Keratinocyte (primary cell): ENCODE data around the gene PTGDS. TPM values are rescaled to one million over a fixed set of nuclear protein-coding genes. Genes with fewer than 3 reads are reported as not detected.
A peak's percentile ranks its signal among the peaks of the same experiment; 100 is the strongest.

Experiments used
- DNase-seq: peaks from one replicate; pipeline ENCODE4 v3.0.0-alpha.2; 2011; ENCODE audit warnings: low read depth, missing footprints, low spot score
- FAIRE-seq: peaks from 2 replicates; lab custom pipeline; 2011; peaks lifted over from hg19 to GRCh38; lab: Jason Lieb, UNC
- H2AFZ ChIP-seq: 2 replicates; pipeline ENCODE4 v1.6.0; 2012; ENCODE audit warnings: low read length, control low read depth, inconsistent platforms; ENCODE audit not compliant: control insufficient read depth
- H3K27ac ChIP-seq: 2 replicates; pipeline ENCODE4 v1.5.1; 2011; ENCODE audit warnings: low read length; ENCODE audit not compliant: control insufficient read depth, insufficient read depth
- H3K27me3 ChIP-seq: 3 replicates; pipeline ENCODE4 v1.6.0; 2011; ENCODE audit warnings: low read length; ENCODE audit not compliant: control insufficient read depth, insufficient read depth; ENCODE audit errors: extremely low read depth
- H3K36me3 ChIP-seq, 2 experiments: 2 replicates in 1 of 2; 3 replicates in 1 of 2; pipeline ENCODE4 v1.5.1; 2011; ENCODE audit warnings: low read length in 2 of 2, mild to moderate bottlenecking in 1 of 2; ENCODE audit not compliant: control insufficient read depth in 2 of 2, insufficient read depth in 2 of 2; ENCODE audit errors: extremely low read depth in 1 of 2
- H3K4me1 ChIP-seq: 3 replicates; pipeline ENCODE4 v1.5.1; 2011; ENCODE audit warnings: low read length; ENCODE audit not compliant: control insufficient read depth, insufficient read depth; ENCODE audit errors: extremely low read depth
- H3K4me2 ChIP-seq: 3 replicates; pipeline ENCODE4 v1.6.0; 2011; ENCODE audit warnings: low read depth, low read length; ENCODE audit not compliant: control insufficient read depth, insufficient read depth; ENCODE audit errors: extremely low read depth
- H3K4me3 ChIP-seq, 3 experiments: fragments of 200-600 bp in 1 of 3; sonication (generic) in 1 of 3; 2 replicates in 2 of 3; 3 replicates in 1 of 3; pipeline ENCODE4 v1.5.1; 2011 to 2016; ENCODE audit warnings: low read length in 3 of 3, mild to moderate bottlenecking in 3 of 3, control low read depth in 2 of 3, inconsistent platforms in 1 of 3, low read depth in 1 of 3, mixed read lengths in 1 of 3, mixed run types in 1 of 3, moderate library complexity in 1 of 3; ENCODE audit not compliant: control insufficient read depth in 2 of 3, insufficient read depth in 2 of 3; ENCODE audit errors: extremely low read depth in 1 of 3
- H3K79me2 ChIP-seq: 2 replicates; pipeline ENCODE4 v1.6.0; 2012; ENCODE audit warnings: low read length; ENCODE audit not compliant: control insufficient read depth, insufficient read depth
- H3K9ac ChIP-seq: 3 replicates; pipeline ENCODE4 v1.6.0; 2011; ENCODE audit warnings: low read length; ENCODE audit not compliant: control insufficient read depth, insufficient read depth; ENCODE audit errors: extremely low read depth
- H3K9me1 ChIP-seq: 3 replicates; pipeline ENCODE4 v1.6.0; 2011; ENCODE audit warnings: low read length; ENCODE audit not compliant: control insufficient read depth, insufficient read depth; ENCODE audit errors: extremely low read depth
- H3K9me3 ChIP-seq: 2 replicates; pipeline ENCODE4 v1.5.1; 2012; ENCODE audit warnings: low read depth, low read length; ENCODE audit not compliant: control insufficient read depth
- H4K20me1 ChIP-seq: 3 replicates; pipeline ENCODE4 v1.6.0; 2011; ENCODE audit warnings: low read length; ENCODE audit not compliant: control insufficient read depth, insufficient read depth; ENCODE audit errors: extremely low read depth
- EZH2 ChIP-seq: IDR thresholded peaks from one replicate; pipeline ENCODE4 v1.6.1; 2012; ENCODE audit warnings: inconsistent platforms, mild to moderate bottlenecking, low read length, moderate library complexity
- dilution Hi-C: fragments of 300-500 bp; cut with MboI; formaldehyde crosslinking; loops from one replicate; pipeline ENCODE4 v1.7.0; 2020; ENCODE audit warnings: low sequenced_read_pairs; ENCODE audit not compliant: extremely low pct_ligation_motif_present
- polyA plus RNA-seq, 5 experiments: library from polyadenylated mRNA; depleted of rRNA in 3 of 5; stranded (reverse) in 3 of 5; stranded (forward) in 1 of 5; unstranded in 1 of 5; fragments of >200 nt; gene quantifications; 1 replicate in 1 of 5; 2 replicates in 3 of 5; 3 replicates in 1 of 5; pipeline versions ENCODE4 v1.2.1 to v1.2.3, GENCODE V29; 2011 to 2012; ENCODE audit warnings: missing spikeins in 2 of 5, low read depth in 1 of 5, low replicate concordance in 1 of 5
- TF ChIP-seq, protein P1 (sequence below), 3 experiments: IDR thresholded peaks in 1 of 3; conservative IDR thresholded peaks in 1 of 3; optimal IDR thresholded peaks in 1 of 3; 2 replicates in 2 of 3; 3 replicates in 1 of 3; pipeline versions ENCODE3 to v1.5.1; 2011; ENCODE audit warnings: low read length in 3 of 3, mild to moderate bottlenecking in 3 of 3, moderate library complexity in 2 of 3, control low read depth in 1 of 3, inconsistent platforms in 1 of 3; ENCODE audit not compliant: insufficient read depth in 2 of 3; ENCODE audit errors: extremely low read depth in 1 of 3

Gene PTGDS
- polyA plus RNA-seq, 1 donor (not counting 4 experiments of a cell fraction or from before 2014, with no cell fraction given), result not detected

GRCh38 chr9:136991993-136992818, 14.9 kb downstream of the PTGDS start, which contains the start of gene PAXX:
TSS of gene PAXX (plus strand) at chr9:136992422. CDS start at chr9:136992444, 22 bp downstream.
- no peak for TF ChIP-seq EZH2
- TF ChIP-seq, protein P1, sequence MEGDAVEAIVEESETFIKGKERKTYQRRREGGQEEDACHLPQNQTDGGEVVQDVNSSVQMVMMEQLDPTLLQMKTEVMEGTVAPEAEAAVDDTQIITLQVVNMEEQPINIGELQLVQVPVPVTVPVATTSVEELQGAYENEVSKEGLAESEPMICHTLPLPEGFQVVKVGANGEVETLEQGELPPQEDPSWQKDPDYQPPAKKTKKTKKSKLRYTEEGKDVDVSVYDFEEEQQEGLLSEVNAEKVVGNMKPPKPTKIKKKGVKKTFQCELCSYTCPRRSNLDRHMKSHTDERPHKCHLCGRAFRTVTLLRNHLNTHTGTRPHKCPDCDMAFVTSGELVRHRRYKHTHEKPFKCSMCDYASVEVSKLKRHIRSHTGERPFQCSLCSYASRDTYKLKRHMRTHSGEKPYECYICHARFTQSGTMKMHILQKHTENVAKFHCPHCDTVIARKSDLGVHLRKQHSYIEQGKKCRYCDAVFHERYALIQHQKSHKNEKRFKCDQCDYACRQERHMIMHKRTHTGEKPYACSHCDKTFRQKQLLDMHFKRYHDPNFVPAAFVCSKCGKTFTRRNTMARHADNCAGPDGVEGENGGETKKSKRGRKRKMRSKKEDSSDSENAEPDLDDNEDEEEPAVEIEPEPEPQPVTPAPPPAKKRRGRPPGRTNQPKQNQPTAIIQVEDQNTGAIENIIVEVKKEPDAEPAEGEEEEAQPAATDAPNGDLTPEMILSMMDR (optimal IDR thresholded peaks at IDR 0.05 in 1 of 3, IDR thresholded peaks at IDR 0.05 in 1 of 3, conservative IDR thresholded peaks at IDR 0.05 in 1 of 3; ENCODE audit: extremely low read depth in 1 of 3, insufficient read depth in 2 of 3, low read length in 3 of 3), result no peak
- H3K36me3 ChIP-seq, result peaks cover 0 to 10% of the 10 kb centered on the region in 2 experiments
- no peaks in the 10 kb centered on the region for H3K9me3 ChIP-seq
- peak within 1 kb of the TSS; percentile 93 for H3K4me2 ChIP-seq
- peak within 1 kb of the TSS; percentile 68 for H2AFZ ChIP-seq
- H3K4me1 ChIP-seq, result peaks cover 42% of the 10 kb centered on the region
- H3K4me3 ChIP-seq, result peak within 1 kb of the TSS; percentile 64 to 76 (median 74)
- no peaks in the 10 kb centered on the region for H3K79me2 ChIP-seq
- peak; percentile 54 for DNase-seq
- H3K27me3 ChIP-seq, result no peaks in the 10 kb centered on the region
- dilution Hi-C loops, result no loop called here
- H4K20me1 ChIP-seq, result peaks cover 3% of the 10 kb centered on the region
- FAIRE-seq, result no peak
- peak within 1 kb of the TSS; percentile 51 for H3K9ac ChIP-seq
- H3K9me1 ChIP-seq, result no peaks in the 10 kb centered on the region
- peak within 1 kb of the TSS; percentile 31 for H3K27ac ChIP-seq

- Histone ChIP-seq H3K4me2 (peak overlapping the region; percentile 93), H3K4me1 (peaks cover 43% of the 10 kb centered on the region), H3K9me1 (no peaks in the 10 kb centered on the region), H3K36me3 (peaks cover 0 to 10% of the 10 kb centered on the region in 2 experiments), H4K20me1 (peaks cover 3% of the 10 kb centered on the region), H3K27me3 (no peaks in the 10 kb centered on the region), H3K4me3 (peak overlapping the region; percentile 64 to 76 (median 74)), H3K9ac (peak overlapping the region; percentile 51), H3K9me3 (no peaks in the 10 kb centered on the region), H3K79me2 (no peaks in the 10 kb centered on the region), H3K27ac (peak overlapping the region; percentile 31), H2AFZ (no peak overlapping the region)
- dilution Hi-C loops, result no loop called here
- no peak for TF ChIP-seq EZH2
- DNase-seq (no peak), FAIRE-seq (no peak)
Measured at GRCh38 chr9:136992819-136993369, 15.6 kb downstream of the PTGDS start.
